ENCODE data around the gene RPS6KL1.
A peak's percentile ranks its signal among the peaks of the same experiment; 100 is the strongest.
"Not testable (repeated sequence)": the region's sequence is repeated elsewhere in the genome, so short reads cannot be mapped to it uniquely, and the experiment has no call there.

Gene RPS6KL1

DNA sequence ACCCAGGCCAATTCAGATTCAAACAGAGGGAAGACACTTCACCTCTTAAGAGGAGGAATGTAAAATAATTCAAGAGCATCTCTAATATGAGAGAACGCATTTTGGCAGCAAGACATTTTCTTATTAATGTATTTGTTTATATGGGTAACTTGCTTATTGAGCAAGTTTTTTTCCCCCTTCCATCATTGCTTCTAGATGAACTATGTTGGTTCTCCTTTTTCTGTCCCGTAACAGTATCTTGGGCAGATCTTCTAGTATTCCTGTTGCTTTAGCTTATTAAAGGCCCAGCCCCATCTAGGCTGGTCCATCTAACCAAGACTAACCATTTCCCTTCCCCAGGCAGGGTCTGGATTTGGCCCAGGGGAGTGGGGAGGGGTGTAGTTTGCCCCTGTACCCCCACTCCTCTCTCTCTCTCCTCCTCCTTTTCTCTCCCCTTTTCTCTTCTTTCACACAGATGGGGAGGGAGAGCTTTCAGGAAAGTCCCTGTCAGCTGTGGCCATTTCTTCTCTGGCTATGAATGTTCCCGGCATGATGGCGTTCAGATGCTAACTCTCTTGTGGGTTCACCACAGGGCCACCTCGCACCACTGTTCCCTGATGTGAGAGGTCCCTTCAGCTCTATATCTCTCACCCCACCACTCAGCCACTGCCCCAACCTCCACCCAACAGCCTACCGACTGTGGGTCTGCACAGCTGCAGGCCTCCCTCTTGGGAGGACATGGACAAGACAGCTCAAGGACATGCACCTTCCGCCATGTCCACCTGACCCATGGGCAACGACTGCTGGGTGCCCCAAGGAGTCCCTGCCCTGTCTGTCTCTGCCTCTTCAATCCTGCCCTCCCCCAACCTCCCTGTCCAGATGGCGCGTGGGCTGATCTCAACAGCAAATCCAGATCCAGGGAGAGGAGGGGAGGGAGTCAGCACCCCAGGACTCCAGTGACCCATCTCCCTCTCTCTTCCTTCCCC lies 15.8 kb upstream of the RPS6KL1 start:
- DNase-seq: no peak

GRCh38 chr14:74937171-74937570 lies 14.1 kb upstream of the RPS6KL1 start:
- no peak for DNase-seq

GRCh38 chr14:74936731-74937130 lies 13.7 kb upstream of the RPS6KL1 start:
- DNase-seq: no peak

GRCh38 chr14:74936151-74936550 lies 13.1 kb upstream of the RPS6KL1 start:
- no peak for DNase-seq

DNA sequence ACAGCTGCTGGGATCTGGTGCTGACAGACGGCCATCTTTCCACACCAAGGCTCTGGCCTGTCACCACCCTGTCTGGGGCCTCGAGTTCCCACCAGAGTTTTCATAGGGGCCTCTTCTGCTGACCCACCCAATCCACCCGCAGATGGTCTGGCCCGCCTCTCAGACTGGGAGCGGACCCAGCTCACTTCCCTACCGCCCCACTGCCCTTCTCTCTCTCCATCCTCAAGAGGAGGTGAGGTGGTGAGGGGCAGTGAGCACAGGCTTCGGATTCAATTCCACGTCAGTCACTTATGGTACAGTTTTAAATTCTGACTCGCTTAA lies 12.3 kb upstream of the RPS6KL1 start:
- no peak for DNase-seq

DNA sequence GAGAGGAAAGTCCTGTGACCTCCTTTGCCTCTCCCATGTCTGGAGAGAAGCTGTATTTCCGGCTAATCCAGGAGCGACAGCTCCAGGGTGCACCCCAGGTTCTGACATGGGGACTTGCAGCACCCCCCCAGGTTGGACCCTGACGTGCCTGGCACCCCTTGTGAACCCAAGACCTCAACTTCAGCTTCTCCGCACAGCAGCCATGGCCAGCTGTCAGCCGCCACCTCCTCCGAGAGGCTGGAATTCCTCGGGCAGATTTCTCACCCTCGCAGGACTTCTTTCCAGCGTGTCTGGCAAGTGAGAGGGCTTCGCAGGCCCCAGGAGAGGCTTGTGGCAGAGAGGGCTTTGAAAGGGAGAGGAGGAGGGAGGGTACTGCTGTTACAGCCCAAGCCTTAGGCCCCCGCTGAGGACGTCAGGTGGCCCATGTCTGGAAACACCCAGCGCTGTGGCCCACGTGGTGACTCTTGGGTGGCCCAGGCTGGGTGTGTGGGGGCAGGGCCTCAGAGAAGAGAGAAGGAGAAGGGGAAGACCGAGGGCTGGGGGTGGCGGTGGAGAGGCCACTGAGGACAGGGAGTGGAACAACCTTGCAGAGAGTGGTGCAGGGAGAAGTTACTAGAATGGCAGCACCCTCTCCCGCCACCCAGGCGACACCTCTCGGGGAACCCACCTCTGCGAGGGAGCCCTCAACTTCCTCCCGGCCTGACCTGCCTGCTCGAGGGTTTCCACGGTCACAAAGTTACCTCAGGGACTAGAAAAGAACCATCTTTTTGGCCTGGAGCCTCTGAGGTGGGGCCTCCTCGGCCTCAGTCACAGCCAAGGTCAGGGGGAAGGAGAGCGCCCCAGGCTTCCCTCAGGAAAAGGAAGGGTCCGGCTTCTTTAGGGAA lies 11.7 kb upstream of the RPS6KL1 start:
- no peak for DNase-seq

DNA sequence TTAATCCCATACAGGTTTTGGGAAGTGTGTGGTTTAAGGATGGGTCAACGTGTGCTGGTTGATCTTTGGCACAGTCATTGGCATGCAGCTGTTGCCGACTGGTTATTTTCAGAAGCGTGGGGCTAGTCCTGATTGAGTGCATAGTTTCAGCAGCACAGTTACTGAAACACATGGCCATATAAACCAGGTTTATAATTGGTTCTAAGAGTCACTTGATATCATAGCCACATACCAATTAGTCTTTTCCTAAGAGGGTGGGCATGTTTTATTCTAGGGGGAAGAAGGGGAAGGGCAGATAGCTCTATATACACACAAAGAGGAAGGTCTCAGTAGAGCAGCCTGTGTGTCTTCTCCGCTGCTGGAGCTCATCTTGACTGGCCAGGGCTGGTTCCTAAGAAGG lies 11.0 kb upstream of the RPS6KL1 start:
- DNase-seq: no peak

GRCh38 chr14:74932936-74933335 lies 9.9 kb upstream of the RPS6KL1 start:
- DNase-seq: not testable (repeated sequence)

DNA sequence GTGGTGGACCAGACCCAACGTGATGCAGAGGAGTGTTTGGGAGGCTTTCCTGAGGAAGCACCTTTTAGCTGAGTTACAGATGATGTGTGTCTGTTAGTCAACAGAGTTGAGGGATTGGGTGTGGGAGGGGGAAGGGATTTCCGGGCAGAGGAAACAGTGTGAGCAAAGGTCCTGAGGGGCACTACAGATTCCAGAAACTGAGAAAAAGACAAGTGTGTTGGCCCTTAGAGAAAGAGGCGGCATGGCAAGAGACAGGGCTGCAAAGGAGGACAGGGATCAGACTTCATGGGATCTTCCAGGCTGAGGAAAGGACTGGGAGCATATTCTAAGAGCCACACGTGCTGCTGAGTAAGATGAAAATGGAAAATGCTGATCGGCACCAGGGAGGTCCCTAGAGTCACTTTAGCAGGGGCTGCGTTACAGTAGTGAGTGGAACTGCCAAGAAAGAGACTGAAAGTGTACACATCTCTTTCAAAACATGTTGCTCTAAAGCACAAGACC lies 9.4 kb upstream of the RPS6KL1 start:
- DNase-seq: no peak

GRCh38 chr14:74931744-74932143 lies 8.7 kb upstream of the RPS6KL1 start:
- DNase-seq: not testable (repeated sequence)

- no peak for DNase-seq
Measured at GRCh38 chr14:74929242-74929641, 6.2 kb upstream of the RPS6KL1 start.

GRCh38 chr14:74927225-74927624 lies 4.2 kb upstream of the RPS6KL1 start:
- no peak for DNase-seq

- DNase-seq: no peak
Measured at GRCh38 chr14:74924061-74924460, 1.0 kb upstream of the RPS6KL1 start.

DNA sequence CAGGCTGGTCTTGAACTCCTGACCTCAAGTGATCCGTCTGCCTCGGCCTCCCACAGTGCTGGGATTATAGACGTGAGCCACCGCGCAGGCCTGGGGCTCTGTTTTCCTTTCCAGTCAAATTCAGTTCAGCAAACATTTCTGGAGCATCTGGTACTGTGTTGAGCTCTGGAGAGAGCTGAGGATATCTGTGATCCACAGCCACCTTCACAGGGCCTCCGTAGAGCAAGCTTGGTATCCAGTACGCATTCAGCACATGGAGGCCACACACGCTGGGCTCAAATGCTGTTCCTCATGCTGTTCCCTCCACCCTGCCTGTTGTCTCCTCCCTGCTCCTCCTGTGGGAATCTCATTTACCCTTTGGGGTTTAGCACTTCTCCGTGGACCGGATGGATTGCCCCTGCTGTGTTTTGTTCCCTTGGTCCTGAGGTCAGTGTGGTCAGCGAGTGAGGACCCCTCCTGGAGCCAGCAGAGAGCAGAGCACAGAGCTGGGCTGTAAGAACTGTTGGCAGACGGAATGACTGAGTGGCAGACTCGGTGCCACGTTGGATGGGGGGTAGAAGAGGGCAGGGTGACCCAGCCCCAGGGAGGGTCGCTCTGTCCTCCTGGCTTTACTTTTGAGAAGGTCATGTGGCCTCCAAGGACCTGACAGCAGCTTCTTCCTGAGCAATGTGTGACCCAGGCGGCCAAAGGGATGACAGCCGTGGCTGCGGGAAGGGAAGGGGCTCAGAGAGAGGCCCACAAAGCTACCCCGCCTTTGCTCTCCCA lies 891 bp downstream of the RPS6KL1 start:
- DNase-seq: no peak

GRCh38 chr14:74921053-74921620 lies 1.9 kb downstream of the RPS6KL1 start:
- DNase-seq: no peak

- no peak for DNase-seq
Measured at GRCh38 chr14:74920281-74920680, 2.8 kb downstream of the RPS6KL1 start.

DNA sequence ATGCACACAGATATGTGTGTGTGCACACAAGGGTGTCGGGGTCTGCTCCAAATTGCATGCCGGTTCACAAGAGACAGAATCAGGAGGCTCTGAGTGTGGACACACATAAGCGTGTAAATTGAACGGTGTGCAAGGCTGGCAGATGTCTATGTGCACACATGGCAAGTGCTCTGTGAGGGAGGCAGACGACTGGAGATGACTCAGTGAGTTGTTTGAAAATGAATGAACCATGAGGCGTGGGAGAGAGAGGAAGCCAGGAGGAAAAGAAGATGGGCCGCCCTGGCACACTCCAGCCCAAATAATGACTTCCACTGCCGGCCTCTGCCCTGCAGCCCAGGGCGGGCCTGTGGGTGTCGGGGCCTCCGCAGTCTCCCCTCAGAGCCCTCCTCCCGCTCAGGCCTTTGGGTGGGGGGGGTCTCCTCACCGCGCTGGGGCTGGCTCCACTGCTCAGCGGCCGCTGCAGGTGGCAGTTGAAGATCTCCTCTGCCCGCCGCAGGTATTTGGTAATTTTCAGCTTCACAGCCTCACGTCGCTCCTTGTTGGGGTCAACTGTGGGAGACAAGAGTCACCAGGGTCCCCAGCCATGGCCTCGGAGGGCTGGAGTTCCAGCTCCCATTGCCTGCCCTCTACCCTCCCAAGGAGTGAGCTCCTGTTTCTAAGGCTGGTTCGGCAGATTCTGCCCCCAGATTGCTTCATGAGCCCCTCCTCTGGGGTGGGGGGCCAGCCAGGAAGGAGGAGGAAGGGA lies 3.5 kb downstream of the RPS6KL1 start:
- peak in 4 of 56 donors; percentile 6 to 29 (median 12) for DNase-seq

- no peak for DNase-seq
Measured at GRCh38 chr14:74918380-74918779, 4.7 kb downstream of the RPS6KL1 start.

DNA sequence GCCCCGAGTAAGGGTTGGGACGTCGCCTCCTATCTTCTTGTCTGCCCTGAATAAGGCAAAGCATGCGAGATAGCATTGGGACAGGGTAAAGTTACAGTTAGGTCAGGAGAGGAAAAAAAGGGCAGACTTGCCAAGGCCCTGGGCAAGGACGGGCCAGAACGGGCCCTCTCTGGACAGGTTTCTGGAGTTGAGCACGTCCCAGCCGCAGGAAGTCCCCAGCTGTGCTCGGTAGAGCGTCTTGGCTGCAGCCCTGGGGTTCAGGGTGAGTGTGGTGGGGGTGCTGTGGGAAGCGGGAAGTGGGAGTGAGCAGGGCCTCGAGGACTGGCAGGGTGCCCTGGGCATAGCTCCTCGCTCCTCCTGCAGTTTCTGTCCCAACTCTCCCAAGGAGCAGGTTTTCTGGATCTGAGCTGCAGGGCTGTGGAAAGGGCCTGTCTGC lies 5.4 kb downstream of the RPS6KL1 start:
- DNase-seq: peak in 22 of 56 donors; percentile 6 to 67 (median 34)

- no peak for DNase-seq
Measured at GRCh38 chr14:74917178-74917543, 5.9 kb downstream of the RPS6KL1 start.

Measured in amygdala (tissue), 56 donors.